SK-N-SH treated with all-trans-retinoic acid at 6 μM for 48 hours (cell line): ENCODE results near the gene RAI14.

Source experiments
- ATAC-seq: fragments of 200-7000 bp; cut with Tn5 transposase; 3 replicates; pipeline ENCODE4 v1.9.1; 2020; ENCODE audit warnings: mild to moderate bottlenecking, moderate library complexity
- ARNTL ChIP-seq: fragments of 450-650 bp; formaldehyde crosslinking; IDR thresholded peaks from 2 replicates; pipeline ENCODE4 v1.5.0; 2020; ENCODE audit warnings: low read depth, mild to moderate bottlenecking, moderate library complexity, borderline replicate concordance
- BACH2 ChIP-seq: fragments of 250-450 bp; sonication (Bioruptor Pico); IDR thresholded peaks from 2 replicates; pipeline ENCODE4 v1.9.0; 2021; ENCODE audit warnings: mild to moderate bottlenecking, borderline replicate concordance
- CREB5 ChIP-seq: fragments of 250-450 bp; sonication (Bioruptor Pico); IDR thresholded peaks from 2 replicates; pipeline ENCODE4 v1.5.1; 2020; ENCODE audit warnings: low read depth, mild to moderate bottlenecking, moderate library complexity
- CSDC2 ChIP-seq: fragments of 250-450 bp; sonication (Bioruptor Pico); IDR thresholded peaks from 2 replicates; pipeline ENCODE4 v1.5.0; 2020; ENCODE audit warnings: mild to moderate bottlenecking, moderate library complexity
- CSRNP3 ChIP-seq: fragments of 250-450 bp; sonication (Bioruptor Pico); IDR thresholded peaks from 2 replicates; pipeline ENCODE4 v1.5.1; 2021; ENCODE audit warnings: mild to moderate bottlenecking, moderate library complexity
- ESRRG ChIP-seq: fragments of 250-450 bp; sonication (Bioruptor Pico); IDR thresholded peaks from 2 replicates; pipeline ENCODE4 v1.6.1; 2021; ENCODE audit warnings: mild to moderate bottlenecking
- OSR1 ChIP-seq: fragments of 250-450 bp; sonication (Bioruptor Pico); IDR thresholded peaks from 2 replicates; pipeline ENCODE4 v1.8.0; 2022; ENCODE audit warnings: moderate library complexity, mild to moderate bottlenecking, inconsistent platforms
- PATZ1 ChIP-seq: fragments of 250-450 bp; sonication (Bioruptor Pico); IDR thresholded peaks from 2 replicates; pipeline ENCODE4 v1.8.0; 2020; ENCODE audit warnings: mild to moderate bottlenecking, moderate library complexity, borderline replicate concordance
- PPARA ChIP-seq: fragments of 250-450 bp; sonication (Bioruptor Pico); IDR thresholded peaks from 2 replicates; pipeline ENCODE4 v1.5.0; 2020; ENCODE audit warnings: mild to moderate bottlenecking, borderline replicate concordance
- RARB ChIP-seq: fragments of 250-450 bp; sonication (Bioruptor Pico); IDR thresholded peaks from 2 replicates; pipeline ENCODE4 v1.8.0; 2021; ENCODE audit warnings: mild to moderate bottlenecking, moderate library complexity
- SNAI2 ChIP-seq: fragments of 250-450 bp; sonication (Bioruptor Pico); IDR thresholded peaks from 2 replicates; pipeline ENCODE4 v1.5.0; 2020; ENCODE audit warnings: mild to moderate bottlenecking, moderate library complexity
- TCF4 ChIP-seq: fragments of 250-450 bp; sonication (Bioruptor Pico); IDR thresholded peaks from 2 replicates; pipeline ENCODE4 v1.8.0; 2021; ENCODE audit warnings: mild to moderate bottlenecking, moderate library complexity, borderline replicate concordance
- TOX ChIP-seq: fragments of 250-450 bp; sonication (Bioruptor Pico); IDR thresholded peaks from 2 replicates; pipeline ENCODE4 v1.8.0; 2021; ENCODE audit warnings: mild to moderate bottlenecking, moderate library complexity, borderline replicate concordance
- TSHZ2 ChIP-seq: fragments of 250-450 bp; sonication (Bioruptor Pico); IDR thresholded peaks from 2 replicates; pipeline ENCODE4 v1.5.0; 2020; ENCODE audit warnings: mild to moderate bottlenecking, moderate library complexity
- ZC3H10 ChIP-seq: fragments of 250-450 bp; sonication (Bioruptor Pico); IDR thresholded peaks from 2 replicates; pipeline ENCODE4 v1.5.1; 2021; ENCODE audit warnings: mild to moderate bottlenecking, moderate library complexity
- ZFP3 ChIP-seq: fragments of 250-450 bp; sonication (Bioruptor Pico); IDR thresholded peaks from 2 replicates; pipeline ENCODE4 v1.5.0; 2020; ENCODE audit warnings: mild to moderate bottlenecking, moderate library complexity
- ZNF565 ChIP-seq: fragments of 450-650 bp; formaldehyde crosslinking; conservative IDR thresholded peaks from 2 replicates; pipeline ENCODE4 v1.5.0; 2020; ENCODE audit warnings: low read depth, mild to moderate bottlenecking, moderate library complexity
- ZNF70 ChIP-seq: fragments of 450-650 bp; formaldehyde crosslinking; IDR thresholded peaks from 2 replicates; pipeline ENCODE4 v1.5.0; 2020; ENCODE audit warnings: mild to moderate bottlenecking, moderate library complexity
- ZNF8 ChIP-seq: fragments of 450-650 bp; formaldehyde crosslinking; IDR thresholded peaks from 2 replicates; pipeline ENCODE4 v1.5.0; 2020; ENCODE audit warnings: mild to moderate bottlenecking, moderate library complexity
- TF ChIP-seq, protein P1 (sequence below): fragments of 250-450 bp; sonication (Bioruptor Pico); IDR thresholded peaks from 2 replicates; pipeline ENCODE4 v1.8.0; 2021; ENCODE audit warnings: low read depth, mild to moderate bottlenecking, moderate library complexity, borderline replicate concordance

RAI14 gene

GRCh38 chr5:34707451-34708107 lies 51.5 kb downstream of the RAI14 start:
- ATAC-seq = no peak
- TF ChIP-seq ZNF8 (CRISPR knock-in tag) (no peak), TOX (CRISPR knock-in tag) (no peak), ZC3H10 (CRISPR knock-in tag) (no peak)

DNA sequence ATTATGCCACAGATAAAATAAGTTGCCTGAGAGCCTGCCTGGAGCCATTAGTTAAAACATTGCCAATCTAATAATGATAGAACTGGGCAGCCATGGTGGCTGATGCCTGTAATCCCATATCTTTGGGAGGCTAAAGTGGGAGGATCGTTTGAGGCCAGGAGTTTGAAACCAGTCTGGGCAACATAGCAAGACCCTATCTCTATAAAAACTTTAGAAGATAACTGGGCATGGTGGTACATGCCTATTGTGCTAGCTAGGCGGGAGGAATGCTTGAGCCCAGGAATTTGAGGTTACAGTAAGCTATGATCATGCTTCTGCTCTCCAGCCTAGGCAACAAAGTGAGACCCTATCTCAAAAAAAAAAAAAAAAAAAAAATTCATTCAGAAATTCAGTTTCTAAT lies 52.6 kb downstream of the RAI14 start:
- ATAC-seq = no peak
- TF ChIP-seq CREB5 (CRISPR knock-in tag) (no peak), ARNTL (CRISPR knock-in tag) (no peak), PATZ1 (CRISPR knock-in tag) (no peak), TOX (CRISPR knock-in tag) (no peak), ZC3H10 (CRISPR knock-in tag) (no peak)

DNA sequence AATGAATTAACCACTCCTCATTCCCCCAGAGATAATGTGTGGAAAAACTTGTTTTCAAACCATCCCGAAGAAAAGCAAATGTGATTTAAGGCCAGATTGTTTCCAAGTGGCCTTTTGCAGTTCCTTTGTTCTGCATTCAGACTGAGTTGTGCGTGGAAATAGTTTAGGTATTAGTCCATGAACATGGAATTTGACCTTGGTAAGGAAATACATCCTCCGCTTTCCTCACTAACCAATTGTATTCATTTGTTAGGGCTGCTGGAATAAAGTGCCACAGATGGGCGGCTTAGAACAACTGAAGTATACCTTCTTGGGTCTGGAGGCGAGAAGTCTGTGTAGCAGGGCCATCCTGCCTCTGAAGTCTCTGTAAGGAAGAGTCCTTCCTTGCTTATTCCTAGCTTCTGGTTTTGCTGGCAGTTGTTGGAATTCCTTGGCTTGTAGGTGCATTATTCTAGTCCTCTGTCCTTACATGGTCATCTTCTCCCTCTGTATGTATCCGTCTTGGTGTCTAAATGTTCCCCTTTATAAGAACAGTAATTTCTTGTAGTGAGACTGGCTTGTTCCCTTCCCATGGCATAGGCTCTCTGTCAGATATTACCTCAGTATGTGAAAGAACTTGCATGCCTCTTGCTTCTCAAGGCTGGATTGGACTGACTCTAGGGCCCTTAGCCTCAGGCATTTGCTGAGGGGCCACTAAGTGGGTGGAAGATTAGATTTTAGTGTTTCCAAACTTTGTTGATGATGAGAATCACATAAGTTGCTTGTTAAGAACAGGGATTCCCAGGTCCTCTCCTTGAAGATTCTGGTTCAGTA lies 53.9 kb downstream of the RAI14 start:
- peak; percentile 92 for ATAC-seq
- TF ChIP-seq PPARA (CRISPR knock-in tag) (no peak), CSRNP3 (CRISPR knock-in tag) (no peak), CSDC2 (CRISPR knock-in tag) (no peak), RARB (CRISPR knock-in tag) (no peak), SNAI2 (CRISPR knock-in tag) (no peak), OSR1 (CRISPR knock-in tag) (no peak), ZNF565 (no peak)
- TF ChIP-seq, protein P1, sequence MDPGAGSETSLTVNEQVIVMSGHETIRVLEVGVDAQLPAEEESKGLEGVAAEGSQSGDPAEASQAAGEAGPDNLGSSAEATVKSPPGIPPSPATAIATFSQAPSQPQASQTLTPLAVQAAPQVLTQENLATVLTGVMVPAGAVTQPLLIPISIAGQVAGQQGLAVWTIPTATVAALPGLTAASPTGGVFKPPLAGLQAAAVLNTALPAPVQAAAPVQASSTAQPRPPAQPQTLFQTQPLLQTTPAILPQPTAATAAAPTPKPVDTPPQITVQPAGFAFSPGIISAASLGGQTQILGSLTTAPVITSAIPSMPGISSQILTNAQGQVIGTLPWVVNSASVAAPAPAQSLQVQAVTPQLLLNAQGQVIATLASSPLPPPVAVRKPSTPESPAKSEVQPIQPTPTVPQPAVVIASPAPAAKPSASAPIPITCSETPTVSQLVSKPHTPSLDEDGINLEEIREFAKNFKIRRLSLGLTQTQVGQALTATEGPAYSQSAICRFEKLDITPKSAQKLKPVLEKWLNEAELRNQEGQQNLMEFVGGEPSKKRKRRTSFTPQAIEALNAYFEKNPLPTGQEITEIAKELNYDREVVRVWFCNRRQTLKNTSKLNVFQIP (CRISPR knock-in tag) = no peak

DNA sequence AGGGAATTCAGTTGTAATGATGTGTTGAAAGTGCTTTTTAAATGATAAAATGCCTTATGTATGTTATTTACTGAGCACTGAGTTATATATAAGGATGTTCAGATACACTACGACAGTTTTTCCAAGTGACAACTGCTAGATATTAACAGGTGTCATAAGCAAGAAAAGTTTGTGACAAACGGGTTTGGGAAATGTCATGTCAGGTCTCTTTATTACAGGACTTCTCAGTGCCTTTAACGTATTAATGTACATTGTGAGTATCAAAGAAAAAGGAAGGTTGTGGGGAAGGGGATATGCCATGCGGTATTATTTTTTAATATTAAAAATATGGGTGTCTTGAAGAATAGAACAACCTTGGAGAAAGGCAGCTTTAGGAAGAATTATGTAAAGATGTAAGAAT lies 56.4 kb downstream of the RAI14 start:
- TF ChIP-seq BACH2 (CRISPR knock-in tag) = no peak
- TF ChIP-seq CREB5 (CRISPR knock-in tag) = no peak
- TF ChIP-seq ZNF70 (CRISPR knock-in tag) = no peak
- TF ChIP-seq OSR1 (CRISPR knock-in tag) = no peak
- TF ChIP-seq TSHZ2 (CRISPR knock-in tag) = no peak
- TF ChIP-seq ZC3H10 (CRISPR knock-in tag) = no peak
- TF ChIP-seq SNAI2 (CRISPR knock-in tag) = no peak
- TF ChIP-seq ESRRG (CRISPR knock-in tag) = no peak
- no peak for TF ChIP-seq PATZ1 (CRISPR knock-in tag)
- no peak for TF ChIP-seq ZFP3
- no peak for TF ChIP-seq CSDC2 (CRISPR knock-in tag)
- TF ChIP-seq ARNTL (CRISPR knock-in tag) = no peak
- TF ChIP-seq TOX (CRISPR knock-in tag) = no peak
- TF ChIP-seq TCF4 (CRISPR knock-in tag) = no peak
- no peak for ATAC-seq
